Measurements from ENCODE around the gene ZHX3. TPM values are rescaled to one million over a fixed set of nuclear protein-coding genes. Genes with fewer than 3 reads are reported as not detected.

The ZHX3 gene
- total and polyA plus RNA-seq, 7 experiments from 2014 or later, result 6.6 to 12.8 (median 8.1) TPM

DNA sequence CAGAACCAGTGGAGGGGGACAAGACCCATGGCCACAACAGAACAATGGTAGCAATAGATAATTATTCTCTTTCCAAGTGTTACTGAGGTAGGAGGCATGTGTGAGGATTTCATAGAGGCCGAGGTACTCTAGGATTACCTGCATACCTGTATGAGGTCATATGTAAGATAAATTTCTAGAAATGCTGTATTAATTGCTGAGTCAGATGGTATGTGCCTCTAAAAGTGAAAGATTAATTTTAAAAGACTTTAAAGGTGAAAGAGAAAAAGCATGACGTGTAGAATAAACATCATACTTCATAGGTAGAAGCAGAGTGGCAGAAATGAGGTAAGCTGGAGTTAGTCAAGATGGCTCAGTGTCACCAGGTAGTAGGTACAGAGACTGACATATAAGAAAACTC is 51.6 kb downstream of the ZHX3 start:
- no peaks in the 10 kb centered on the region for H3K9me3 Mint-ChIP-seq
- no peaks in the 10 kb centered on the region for H3K4me1 Mint-ChIP-seq
- Histone ChIP-seq H3K27ac (ENCODE audit: low read depth, low read length) (no peak overlapping the region), H3K36me3 (ENCODE audit: control insufficient read depth in 2 of 3, insufficient read depth in 3 of 3, low read length in 3 of 3) (no peaks in the 10 kb centered on the region), H3K27me3 (ENCODE audit: control insufficient read depth in 2 of 2, insufficient read depth in 2 of 2, low read length in 2 of 2) (no peaks in the 10 kb centered on the region), H3K4me3 (ENCODE audit: low read length) (no peak overlapping the region), H3K4me1 (ENCODE audit: control insufficient read depth in 2 of 2, insufficient read depth in 2 of 2, low read length in 2 of 2) (no peaks in the 10 kb centered on the region), H3K9me3 (ENCODE audit: control insufficient read depth in 2 of 3, low read length in 3 of 3) (no peaks in the 10 kb centered on the region)
- no peak overlapping the region for H3K4me3 Mint-ChIP-seq
- H3K27ac Mint-ChIP-seq, result no peak overlapping the region
- CTCF ChIA-PET, result no interaction called here
- DNase-seq (no peak), ATAC-seq (no peak)
- intact Hi-C loops (cut with micrococcal nuclease), result no loop called here
- H3K36me3 Mint-ChIP-seq, result peaks cover 4 to 21% (median 12%) of the 10 kb centered on the region in 5 donors
- no peaks in the 10 kb centered on the region for H3K27me3 Mint-ChIP-seq
- POLR2A ChIA-PET, result no interaction called here

DNA sequence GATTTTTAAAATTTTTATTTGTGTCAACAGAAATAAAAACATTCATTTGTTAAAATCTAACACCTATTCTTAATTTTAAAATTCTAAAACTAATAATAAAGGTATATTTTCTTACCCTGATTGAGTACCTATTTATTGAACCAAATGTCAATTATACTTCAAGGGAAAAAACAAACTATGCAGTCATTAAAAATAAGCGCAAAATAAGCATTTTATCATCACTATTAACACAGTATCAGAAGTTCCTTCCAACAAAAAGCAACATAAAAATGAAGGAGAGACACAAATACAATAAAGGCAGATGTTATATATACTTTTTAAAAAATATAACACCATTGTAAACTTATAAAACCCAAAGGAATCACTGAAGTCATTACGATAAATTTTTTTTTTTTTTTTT is 52.7 kb downstream of the ZHX3 start:
- Mint-ChIP-seq H3K4me1 (no peaks in the 10 kb centered on the region), H3K27ac (no peak overlapping the region), H3K27me3 (no peaks in the 10 kb centered on the region), H3K4me3 (no peak overlapping the region), H3K9me3 (no peaks in the 10 kb centered on the region), H3K36me3 (peaks cover 4 to 26% (median 12%) of the 10 kb centered on the region in 5 donors)
- H3K4me3 ChIP-seq (ENCODE audit: low read length), result no peak overlapping the region
- ChIA-PET POLR2A (no interaction called here), CTCF (no interaction called here)
- DNase-seq, result no peak
- H3K9me3 ChIP-seq (ENCODE audit: control insufficient read depth in 2 of 3, low read length in 3 of 3), result no peaks in the 10 kb centered on the region
- H3K27me3 ChIP-seq (ENCODE audit: control insufficient read depth in 2 of 2, insufficient read depth in 2 of 2, low read length in 2 of 2), result no peaks in the 10 kb centered on the region
- intact Hi-C loops (cut with micrococcal nuclease), result no loop called here
- no peak overlapping the region for H3K27ac ChIP-seq (ENCODE audit: low read depth, low read length)
- no peaks in the 10 kb centered on the region for H3K4me1 ChIP-seq (ENCODE audit: control insufficient read depth in 2 of 2, insufficient read depth in 2 of 2, low read length in 2 of 2)
- ATAC-seq, result no peak
- H3K36me3 ChIP-seq (ENCODE audit: control insufficient read depth in 2 of 3, insufficient read depth in 3 of 3, low read length in 3 of 3), result no peaks in the 10 kb centered on the region

DNA sequence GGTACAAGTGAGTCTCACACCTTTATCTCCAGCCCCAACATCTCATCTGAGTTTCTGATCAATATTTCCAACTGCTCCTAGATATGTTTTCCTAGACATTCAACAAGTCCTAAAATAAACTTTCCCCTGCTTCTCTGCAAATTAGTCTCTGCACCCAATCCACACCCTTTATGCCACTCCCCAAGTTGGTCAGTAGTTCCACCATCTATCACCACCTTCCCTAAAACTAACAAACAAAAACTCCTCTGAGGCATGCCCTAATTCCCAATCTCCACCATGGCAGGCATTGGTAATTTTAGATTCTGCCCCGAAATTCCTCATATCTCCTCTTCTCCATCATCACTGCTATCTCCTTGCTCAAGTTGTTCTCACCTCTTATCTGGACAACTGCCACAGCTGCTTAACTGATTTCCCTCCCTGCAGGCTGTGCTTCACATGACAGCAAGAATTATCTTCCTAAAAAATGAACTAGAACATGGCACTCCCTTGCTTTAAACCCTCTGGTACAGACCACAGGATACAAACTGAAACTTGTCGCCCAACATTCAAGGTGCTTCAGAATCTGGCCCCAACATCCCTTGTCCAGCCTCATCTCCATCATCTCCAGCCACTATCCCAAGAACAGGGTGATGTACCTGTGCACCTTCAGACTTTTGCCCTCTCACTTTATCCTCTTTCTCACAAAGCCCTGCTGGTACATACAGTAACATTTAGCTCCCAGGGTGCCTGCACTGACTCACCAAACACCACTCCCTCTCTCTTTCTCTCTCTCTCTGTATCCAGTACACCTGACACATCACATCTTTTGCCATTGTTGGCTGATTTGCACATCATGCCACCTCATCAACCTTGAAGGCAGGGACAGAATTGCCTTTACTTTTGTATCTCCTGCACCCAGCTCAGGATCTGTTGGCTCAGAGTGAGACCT is 55.5 kb downstream of the ZHX3 start:
- no peaks in the 10 kb centered on the region for H3K4me1 ChIP-seq (ENCODE audit: control insufficient read depth in 2 of 2, insufficient read depth in 2 of 2, low read length in 2 of 2)
- ChIA-PET POLR2A (interaction anchor here (1.1 kb wide), 1 partner anchor 10 kb away, joined by 3 read pairs; no protein-coding TSS in a partner anchor), CTCF (no interaction called here)
- H3K9me3 ChIP-seq (ENCODE audit: control insufficient read depth in 2 of 3, low read length in 3 of 3), result no peaks in the 10 kb centered on the region
- intact Hi-C loops (cut with micrococcal nuclease), result no loop called here
- no peaks in the 10 kb centered on the region for H3K36me3 ChIP-seq (ENCODE audit: control insufficient read depth in 2 of 3, insufficient read depth in 3 of 3, low read length in 3 of 3)
- no peak overlapping the region for H3K27ac ChIP-seq (ENCODE audit: low read depth, low read length)
- ATAC-seq (no peak), DNase-seq (no peak)
- H3K27me3 ChIP-seq (ENCODE audit: control insufficient read depth in 2 of 2, insufficient read depth in 2 of 2, low read length in 2 of 2), result no peaks in the 10 kb centered on the region
- no peaks in the 10 kb centered on the region for H3K27me3 Mint-ChIP-seq
- H3K36me3 Mint-ChIP-seq, result peaks cover 0 to 15% (median 6%) of the 10 kb centered on the region in 5 donors
- no peaks in the 10 kb centered on the region for H3K9me3 Mint-ChIP-seq
- no peak overlapping the region for H3K4me3 Mint-ChIP-seq
- no peak overlapping the region for H3K4me3 ChIP-seq (ENCODE audit: low read length)
- H3K27ac Mint-ChIP-seq, result no peak overlapping the region
- H3K4me1 Mint-ChIP-seq, result peaks cover 0 to 2% (median 0%) of the 10 kb centered on the region in 7 donors

DNA sequence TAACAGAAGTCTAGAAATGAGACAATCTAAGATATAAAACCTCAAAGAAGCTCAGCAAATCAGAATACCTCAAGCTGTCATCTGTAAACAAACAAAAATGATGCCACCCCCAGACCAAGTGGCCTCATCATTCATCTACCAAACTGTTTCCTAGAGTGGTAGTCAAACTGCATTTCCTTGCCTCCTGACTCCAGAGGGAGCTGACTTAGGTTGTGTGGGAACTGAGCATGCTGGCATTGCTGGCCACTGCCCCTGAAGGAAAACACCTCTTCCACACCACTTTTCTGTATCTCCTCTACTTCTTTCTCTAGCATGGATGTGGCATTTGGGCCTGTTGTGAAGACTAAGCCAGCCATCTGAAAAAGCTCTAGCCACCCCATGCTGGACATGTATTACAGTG is 56.3 kb downstream of the ZHX3 start:
- Mint-ChIP-seq H3K27ac (no peak overlapping the region), H3K4me1 (peaks cover 0 to 2% (median 0%) of the 10 kb centered on the region in 7 donors), H3K4me3 (no peak overlapping the region), H3K27me3 (no peaks in the 10 kb centered on the region), H3K36me3 (peaks cover 0 to 14% (median 5%) of the 10 kb centered on the region in 5 donors), H3K9me3 (no peaks in the 10 kb centered on the region)
- no peak overlapping the region for H3K4me3 ChIP-seq (ENCODE audit: low read length)
- no peaks in the 10 kb centered on the region for H3K27me3 ChIP-seq (ENCODE audit: control insufficient read depth in 2 of 2, insufficient read depth in 2 of 2, low read length in 2 of 2)
- H3K27ac ChIP-seq (ENCODE audit: low read depth, low read length), result no peak overlapping the region
- ChIA-PET POLR2A (interaction anchor here (1.1 kb wide), 1 partner anchor 9 kb away, joined by 3 read pairs; no protein-coding TSS in a partner anchor), CTCF (no interaction called here)
- no peaks in the 10 kb centered on the region for H3K9me3 ChIP-seq (ENCODE audit: control insufficient read depth in 2 of 3, low read length in 3 of 3)
- H3K36me3 ChIP-seq (ENCODE audit: control insufficient read depth in 2 of 3, insufficient read depth in 3 of 3, low read length in 3 of 3), result no peaks in the 10 kb centered on the region
- intact Hi-C loops (cut with micrococcal nuclease), result no loop called here
- no peaks in the 10 kb centered on the region for H3K4me1 ChIP-seq (ENCODE audit: control insufficient read depth in 2 of 2, insufficient read depth in 2 of 2, low read length in 2 of 2)
- DNase-seq, result no peak
- ATAC-seq, result no peak

DNA sequence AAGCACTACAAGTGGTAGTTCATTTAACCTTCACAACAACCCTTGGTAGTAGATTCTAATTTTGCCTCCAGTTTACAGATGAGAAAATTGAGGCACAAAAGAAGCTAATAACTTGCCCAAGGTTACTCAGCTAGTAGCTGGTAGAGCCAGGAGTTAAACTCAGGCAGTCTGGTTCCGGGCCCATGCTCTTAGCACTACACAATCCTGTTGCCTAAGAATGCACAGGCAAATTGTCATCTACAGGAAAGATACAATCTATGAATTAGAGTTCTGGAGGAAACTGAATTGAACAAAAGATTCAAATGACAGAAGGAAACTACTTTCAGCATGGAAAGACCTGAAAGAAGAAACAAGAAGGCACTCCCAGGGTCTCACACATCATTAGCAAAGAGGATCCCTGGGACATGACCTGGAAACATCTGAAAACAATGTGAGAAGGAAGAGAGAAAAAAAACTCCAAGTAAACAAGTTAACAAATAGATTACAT is 56.8 kb downstream of the ZHX3 start:
- H3K4me1 ChIP-seq (ENCODE audit: control insufficient read depth in 2 of 2, insufficient read depth in 2 of 2, low read length in 2 of 2), result no peaks in the 10 kb centered on the region
- no peaks in the 10 kb centered on the region for H3K27me3 Mint-ChIP-seq
- DNase-seq, result no peak
- peaks cover 0 to 2% (median 0%) of the 10 kb centered on the region in 7 donors for H3K4me1 Mint-ChIP-seq
- no peaks in the 10 kb centered on the region for H3K36me3 ChIP-seq (ENCODE audit: control insufficient read depth in 2 of 3, insufficient read depth in 3 of 3, low read length in 3 of 3)
- H3K27me3 ChIP-seq (ENCODE audit: control insufficient read depth in 2 of 2, insufficient read depth in 2 of 2, low read length in 2 of 2), result no peaks in the 10 kb centered on the region
- no peak overlapping the region for H3K4me3 ChIP-seq (ENCODE audit: low read length)
- intact Hi-C loops (cut with micrococcal nuclease), result no loop called here
- H3K27ac Mint-ChIP-seq, result no peak overlapping the region
- no peaks in the 10 kb centered on the region for H3K9me3 ChIP-seq (ENCODE audit: control insufficient read depth in 2 of 3, low read length in 3 of 3)
- ATAC-seq, result no peak
- peaks cover 0 to 9% (median 0%) of the 10 kb centered on the region in 5 donors for H3K36me3 Mint-ChIP-seq
- no peak overlapping the region for H3K27ac ChIP-seq (ENCODE audit: low read depth, low read length)
- no peak overlapping the region for H3K4me3 Mint-ChIP-seq
- POLR2A ChIA-PET, result interaction anchor here (1.1 kb wide), 1 partner anchor 9 kb away, joined by 3 read pairs; no protein-coding TSS in a partner anchor
- no peaks in the 10 kb centered on the region for H3K9me3 Mint-ChIP-seq
- CTCF ChIA-PET, result no interaction called here

DNA sequence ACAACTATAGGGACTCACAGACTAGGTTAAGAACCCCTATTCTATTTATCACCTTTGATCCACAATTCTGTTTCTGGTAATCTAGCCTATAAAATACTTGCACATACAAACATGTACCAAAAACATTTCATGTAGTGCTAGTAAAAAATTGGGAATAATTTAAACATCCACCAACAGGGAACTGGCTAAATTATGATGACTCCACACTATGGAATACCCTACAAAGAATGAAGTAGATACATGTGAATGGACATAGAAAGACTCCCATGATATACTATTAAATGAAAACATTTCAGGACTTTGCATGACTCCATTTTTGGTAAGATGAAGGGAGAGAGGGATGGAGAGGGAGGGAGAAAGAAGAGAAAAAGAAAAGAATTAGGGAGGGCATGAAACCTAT is 58.2 kb downstream of the ZHX3 start:
- no peak overlapping the region for H3K4me3 ChIP-seq (ENCODE audit: low read length)
- Mint-ChIP-seq H3K36me3 (peaks cover 0 to 12% (median 0%) of the 10 kb centered on the region in 5 donors), H3K4me3 (no peak overlapping the region), H3K9me3 (no peaks in the 10 kb centered on the region), H3K27me3 (no peaks in the 10 kb centered on the region), H3K27ac (peak overlapping the region in 1 of 9 donors; percentile 38), H3K4me1 (peaks cover 0 to 2% (median 0%) of the 10 kb centered on the region in 7 donors)
- no peaks in the 10 kb centered on the region for H3K27me3 ChIP-seq (ENCODE audit: control insufficient read depth in 2 of 2, insufficient read depth in 2 of 2, low read length in 2 of 2)
- no peaks in the 10 kb centered on the region for H3K36me3 ChIP-seq (ENCODE audit: control insufficient read depth in 2 of 3, insufficient read depth in 3 of 3, low read length in 3 of 3)
- intact Hi-C loops (cut with micrococcal nuclease), result no loop called here
- H3K9me3 ChIP-seq (ENCODE audit: control insufficient read depth in 2 of 3, low read length in 3 of 3), result no peaks in the 10 kb centered on the region
- no peak for ATAC-seq
- no peak overlapping the region for H3K27ac ChIP-seq (ENCODE audit: low read depth, low read length)
- POLR2A ChIA-PET, result no interaction called here
- no peaks in the 10 kb centered on the region for H3K4me1 ChIP-seq (ENCODE audit: control insufficient read depth in 2 of 2, insufficient read depth in 2 of 2, low read length in 2 of 2)
- CTCF ChIA-PET, result no interaction called here
- no peak for DNase-seq

DNA sequence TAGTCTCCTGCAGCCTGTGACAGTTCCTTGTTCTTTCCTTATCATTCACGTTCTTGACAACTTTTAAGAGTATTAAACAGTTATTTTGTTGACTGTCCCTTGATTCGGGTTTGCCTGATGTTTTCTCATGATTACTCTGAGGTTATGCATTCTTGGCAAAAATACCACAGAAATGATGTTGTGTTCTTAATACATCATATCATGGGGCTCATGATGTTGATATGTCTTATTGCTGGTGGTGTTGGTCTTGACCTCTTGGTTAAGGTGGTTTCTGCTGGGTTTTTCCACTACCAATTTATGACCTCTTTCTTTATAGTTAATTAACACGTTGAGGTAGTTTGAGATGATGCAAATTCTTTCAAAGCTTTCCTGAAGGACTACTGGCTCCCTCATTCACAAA is 59.1 kb downstream of the ZHX3 start:
- intact Hi-C loops (cut with micrococcal nuclease), result no loop called here
- Mint-ChIP-seq H3K4me1 (peaks cover 0 to 2% (median 0%) of the 10 kb centered on the region in 7 donors), H3K27me3 (no peaks in the 10 kb centered on the region), H3K36me3 (peaks cover 0 to 14% (median 0%) of the 10 kb centered on the region in 5 donors), H3K4me3 (no peak overlapping the region), H3K27ac (no peak overlapping the region), H3K9me3 (no peaks in the 10 kb centered on the region)
- no peaks in the 10 kb centered on the region for H3K36me3 ChIP-seq (ENCODE audit: control insufficient read depth in 2 of 3, insufficient read depth in 3 of 3, low read length in 3 of 3)
- CTCF ChIA-PET, result no interaction called here
- no peaks in the 10 kb centered on the region for H3K9me3 ChIP-seq (ENCODE audit: control insufficient read depth in 2 of 3, low read length in 3 of 3)
- no peak for DNase-seq
- no peaks in the 10 kb centered on the region for H3K4me1 ChIP-seq (ENCODE audit: control insufficient read depth in 2 of 2, insufficient read depth in 2 of 2, low read length in 2 of 2)
- no peaks in the 10 kb centered on the region for H3K27me3 ChIP-seq (ENCODE audit: control insufficient read depth in 2 of 2, insufficient read depth in 2 of 2, low read length in 2 of 2)
- H3K4me3 ChIP-seq (ENCODE audit: low read length), result no peak overlapping the region
- ATAC-seq, result no peak
- POLR2A ChIA-PET, result no interaction called here
- no peak overlapping the region for H3K27ac ChIP-seq (ENCODE audit: low read depth, low read length)
